ENCODE results near the gene BOLA3.

BOLA3 gene

GRCh38 chr2:74119912-74120825, 27.5 kb downstream of the BOLA3 start:
- peak overlapping the region; percentile 68 to 71 for H3K4me3 ChIP-seq (ENCODE audit: low read depth in 1 of 2, low read length in 1 of 2)
- H3K36me3 ChIP-seq: no peaks in the 10 kb centered on the region
- H3K4me1 ChIP-seq (ENCODE audit: control insufficient read depth in 1 of 2, insufficient read depth in 1 of 2, low read depth in 1 of 2, low read length in 1 of 2): peaks cover 7% of the 10 kb centered on the region in 2 experiments
- peaks cover 8% of the 10 kb centered on the region for H3K27me3 ChIP-seq
- no peak for TF ChIP-seq CTCF (IDR thresholded peaks at IDR 0.05)
- no peaks in the 10 kb centered on the region for H3K9me3 ChIP-seq
- peak overlapping the region; percentile 61 for H3K27ac ChIP-seq

- TF ChIP-seq CTCF (IDR thresholded peaks at IDR 0.05): no peak
- Histone ChIP-seq H3K27ac (no peak overlapping the region), H3K27me3 (peaks cover 8% of the 10 kb centered on the region), H3K4me3 (ENCODE audit: low read depth in 1 of 2, low read length in 1 of 2) (peak overlapping the region; percentile 68 to 71), H3K36me3 (no peaks in the 10 kb centered on the region), H3K4me1 (ENCODE audit: control insufficient read depth in 1 of 2, insufficient read depth in 1 of 2, low read depth in 1 of 2, low read length in 1 of 2) (peaks cover 7% of the 10 kb centered on the region in 2 experiments), H3K9me3 (no peaks in the 10 kb centered on the region)
Measured at GRCh38 chr2:74119339-74119738, 28.4 kb downstream of the BOLA3 start.

- TF ChIP-seq CTCF (IDR thresholded peaks at IDR 0.05): no peak
- no peaks in the 10 kb centered on the region for H3K9me3 ChIP-seq
- no peak overlapping the region for H3K27ac ChIP-seq
- H3K4me3 ChIP-seq (ENCODE audit: low read depth in 1 of 2, low read length in 1 of 2): no peak overlapping the region
- H3K4me1 ChIP-seq (ENCODE audit: control insufficient read depth in 1 of 2, insufficient read depth in 1 of 2, low read depth in 1 of 2, low read length in 1 of 2): no peaks in the 10 kb centered on the region
- H3K27me3 ChIP-seq: no peaks in the 10 kb centered on the region
- H3K36me3 ChIP-seq: peaks cover 10% of the 10 kb centered on the region
Measured at GRCh38 chr2:74111380-74111779, 36.3 kb downstream of the BOLA3 start.

- Histone ChIP-seq H3K36me3 (peaks cover 12% of the 10 kb centered on the region), H3K27me3 (no peaks in the 10 kb centered on the region), H3K4me3 (ENCODE audit: low read depth in 1 of 2, low read length in 1 of 2) (no peak overlapping the region), H3K4me1 (ENCODE audit: control insufficient read depth in 1 of 2, insufficient read depth in 1 of 2, low read depth in 1 of 2, low read length in 1 of 2) (no peaks in the 10 kb centered on the region), H3K27ac (no peak overlapping the region), H3K9me3 (no peaks in the 10 kb centered on the region)
- no peak for TF ChIP-seq CTCF (IDR thresholded peaks at IDR 0.05)
Measured at GRCh38 chr2:74110537-74110936, 37.2 kb downstream of the BOLA3 start.

GRCh38 chr2:74109551-74109950, 38.2 kb downstream of the BOLA3 start:
- Histone ChIP-seq H3K27me3 (no peaks in the 10 kb centered on the region), H3K36me3 (peaks cover 22% of the 10 kb centered on the region), H3K27ac (no peak overlapping the region), H3K9me3 (no peaks in the 10 kb centered on the region), H3K4me3 (ENCODE audit: low read depth in 1 of 2, low read length in 1 of 2) (no peak overlapping the region), H3K4me1 (ENCODE audit: control insufficient read depth in 1 of 2, insufficient read depth in 1 of 2, low read depth in 1 of 2, low read length in 1 of 2) (no peaks in the 10 kb centered on the region)
- TF ChIP-seq CTCF (IDR thresholded peaks at IDR 0.05): no peak

Data from neutrophil (primary cell).